SK-N-SH treated with all-trans-retinoic acid at 6 μM for 48 hours (cell line): ENCODE results near the gene GFRA1.

Source experiments
- BACH2 ChIP-seq: fragments of 250-450 bp; sonication (Bioruptor Pico); IDR thresholded peaks from 2 replicates; pipeline ENCODE4 v1.9.0; 2021; ENCODE audit warnings: mild to moderate bottlenecking, borderline replicate concordance
- CREB5 ChIP-seq: fragments of 250-450 bp; sonication (Bioruptor Pico); IDR thresholded peaks from 2 replicates; pipeline ENCODE4 v1.5.1; 2020; ENCODE audit warnings: low read depth, mild to moderate bottlenecking, moderate library complexity
- CSDC2 ChIP-seq: fragments of 250-450 bp; sonication (Bioruptor Pico); IDR thresholded peaks from 2 replicates; pipeline ENCODE4 v1.5.0; 2020; ENCODE audit warnings: mild to moderate bottlenecking, moderate library complexity
- ISL1 ChIP-seq: fragments of 250-450 bp; sonication (Bioruptor Pico); IDR thresholded peaks from 2 replicates; pipeline ENCODE4 v2.1.2; 2022; ENCODE audit warnings: mild to moderate bottlenecking, moderate library complexity
- OSR1 ChIP-seq: fragments of 250-450 bp; sonication (Bioruptor Pico); IDR thresholded peaks from 2 replicates; pipeline ENCODE4 v1.8.0; 2022; ENCODE audit warnings: moderate library complexity, mild to moderate bottlenecking, inconsistent platforms
- PATZ1 ChIP-seq: fragments of 250-450 bp; sonication (Bioruptor Pico); IDR thresholded peaks from 2 replicates; pipeline ENCODE4 v1.8.0; 2020; ENCODE audit warnings: mild to moderate bottlenecking, moderate library complexity, borderline replicate concordance
- TCF4 ChIP-seq: fragments of 250-450 bp; sonication (Bioruptor Pico); IDR thresholded peaks from 2 replicates; pipeline ENCODE4 v1.8.0; 2021; ENCODE audit warnings: mild to moderate bottlenecking, moderate library complexity, borderline replicate concordance
- TOX ChIP-seq: fragments of 250-450 bp; sonication (Bioruptor Pico); IDR thresholded peaks from 2 replicates; pipeline ENCODE4 v1.8.0; 2021; ENCODE audit warnings: mild to moderate bottlenecking, moderate library complexity, borderline replicate concordance
- ZC3H10 ChIP-seq: fragments of 250-450 bp; sonication (Bioruptor Pico); IDR thresholded peaks from 2 replicates; pipeline ENCODE4 v1.5.1; 2021; ENCODE audit warnings: mild to moderate bottlenecking, moderate library complexity
- ZFP30 ChIP-seq: fragments of 450-650 bp; formaldehyde crosslinking; IDR thresholded peaks from 2 replicates; pipeline ENCODE4 v1.5.0; 2022; ENCODE audit warnings: mild to moderate bottlenecking, moderate library complexity
- ZNF70 ChIP-seq: fragments of 450-650 bp; formaldehyde crosslinking; IDR thresholded peaks from 2 replicates; pipeline ENCODE4 v1.5.0; 2020; ENCODE audit warnings: mild to moderate bottlenecking, moderate library complexity
- TF ChIP-seq, protein P1 (sequence below): fragments of 250-450 bp; sonication (Bioruptor Pico); IDR thresholded peaks from 2 replicates; pipeline ENCODE4 v1.5.0; 2020; ENCODE audit warnings: mild to moderate bottlenecking, moderate library complexity

- no peak for TF ChIP-seq ZNF70 (CRISPR knock-in tag)
- no peak for TF ChIP-seq OSR1 (CRISPR knock-in tag)
- TF ChIP-seq CSDC2 (CRISPR knock-in tag) = no peak
- no peak for TF ChIP-seq TCF4 (CRISPR knock-in tag)
- TF ChIP-seq, protein P1, sequence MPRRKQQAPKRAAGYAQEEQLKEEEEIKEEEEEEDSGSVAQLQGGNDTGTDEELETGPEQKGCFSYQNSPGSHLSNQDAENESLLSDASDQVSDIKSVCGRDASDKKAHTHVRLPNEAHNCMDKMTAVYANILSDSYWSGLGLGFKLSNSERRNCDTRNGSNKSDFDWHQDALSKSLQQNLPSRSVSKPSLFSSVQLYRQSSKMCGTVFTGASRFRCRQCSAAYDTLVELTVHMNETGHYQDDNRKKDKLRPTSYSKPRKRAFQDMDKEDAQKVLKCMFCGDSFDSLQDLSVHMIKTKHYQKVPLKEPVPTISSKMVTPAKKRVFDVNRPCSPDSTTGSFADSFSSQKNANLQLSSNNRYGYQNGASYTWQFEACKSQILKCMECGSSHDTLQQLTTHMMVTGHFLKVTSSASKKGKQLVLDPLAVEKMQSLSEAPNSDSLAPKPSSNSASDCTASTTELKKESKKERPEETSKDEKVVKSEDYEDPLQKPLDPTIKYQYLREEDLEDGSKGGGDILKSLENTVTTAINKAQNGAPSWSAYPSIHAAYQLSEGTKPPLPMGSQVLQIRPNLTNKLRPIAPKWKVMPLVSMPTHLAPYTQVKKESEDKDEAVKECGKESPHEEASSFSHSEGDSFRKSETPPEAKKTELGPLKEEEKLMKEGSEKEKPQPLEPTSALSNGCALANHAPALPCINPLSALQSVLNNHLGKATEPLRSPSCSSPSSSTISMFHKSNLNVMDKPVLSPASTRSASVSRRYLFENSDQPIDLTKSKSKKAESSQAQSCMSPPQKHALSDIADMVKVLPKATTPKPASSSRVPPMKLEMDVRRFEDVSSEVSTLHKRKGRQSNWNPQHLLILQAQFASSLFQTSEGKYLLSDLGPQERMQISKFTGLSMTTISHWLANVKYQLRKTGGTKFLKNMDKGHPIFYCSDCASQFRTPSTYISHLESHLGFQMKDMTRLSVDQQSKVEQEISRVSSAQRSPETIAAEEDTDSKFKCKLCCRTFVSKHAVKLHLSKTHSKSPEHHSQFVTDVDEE = no peak
- TF ChIP-seq PATZ1 (CRISPR knock-in tag) = no peak
- TF ChIP-seq ZFP30 (CRISPR knock-in tag) = no peak
- TF ChIP-seq TOX = no peak
- no peak for TF ChIP-seq ZC3H10
- no peak for TF ChIP-seq ISL1 (CRISPR knock-in tag)
- TF ChIP-seq BACH2 (CRISPR knock-in tag) = no peak
- no peak for TF ChIP-seq CREB5
Observed at GRCh38 chr10:116300542-116300941, 27.5 kb upstream of the GFRA1 start.
